GM19468 (cell line): ENCODE measurements around the gene TM4SF5.

Source experiments
- ATAC-seq: cut with Tn5 transposase; IDR thresholded peaks from one replicate; pipeline ENCODE4 v1.9.1; 2021; ENCODE audit warnings: mild to moderate bottlenecking, moderate library complexity, moderate number of reproducible peaks; ENCODE audit not compliant: unreplicated experiment; ENCODE audit errors: extremely low read depth

TM4SF5 gene

DNA sequence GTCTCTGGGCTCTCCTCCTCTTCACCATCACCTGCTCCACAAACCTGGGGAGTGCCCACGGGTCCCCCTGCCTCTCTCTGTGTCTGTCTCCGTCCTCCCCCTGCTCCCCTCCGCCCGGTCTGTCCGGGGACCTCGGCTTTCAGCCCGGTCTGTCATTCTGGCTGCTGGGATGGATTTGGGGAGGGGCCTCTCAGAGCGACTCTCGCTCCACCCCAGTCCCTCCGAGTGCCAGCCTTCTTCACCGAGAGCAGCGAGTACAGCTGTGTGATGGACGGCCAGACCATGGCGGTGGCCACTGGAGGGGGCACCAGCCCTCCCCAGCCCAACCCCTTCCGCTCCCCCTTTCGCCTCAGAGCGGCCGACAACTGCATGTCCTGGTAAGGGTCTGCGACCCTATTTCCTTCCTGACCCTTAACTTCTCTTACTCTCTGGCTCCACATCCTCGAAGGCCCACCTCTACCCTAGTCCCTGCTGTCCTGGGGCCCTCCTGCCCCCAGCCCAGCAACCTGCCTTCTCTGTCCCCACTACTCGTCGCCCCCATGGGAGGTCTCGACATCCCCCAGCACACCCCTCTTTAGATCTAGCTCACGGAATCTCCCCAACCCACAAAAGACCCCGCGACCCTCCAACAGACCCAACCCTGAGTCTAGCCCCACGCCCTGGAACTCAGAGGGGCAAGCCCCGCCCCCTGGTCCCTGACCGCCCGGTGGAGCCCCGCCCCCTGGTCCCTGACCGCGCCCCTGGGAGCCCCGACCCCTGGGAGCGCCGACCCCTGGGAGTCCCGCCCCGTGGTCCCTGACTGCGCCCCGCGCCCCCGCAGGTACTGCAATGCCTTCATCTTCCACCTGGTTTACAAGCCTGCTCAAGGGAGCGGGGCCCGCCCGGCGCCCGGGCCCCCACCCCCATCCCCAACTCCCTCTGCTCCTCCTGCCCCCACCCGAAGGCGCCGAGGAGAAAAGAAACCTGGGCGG lies 26.4 kb upstream of the TM4SF5 start:
- no peak for ATAC-seq

DNA sequence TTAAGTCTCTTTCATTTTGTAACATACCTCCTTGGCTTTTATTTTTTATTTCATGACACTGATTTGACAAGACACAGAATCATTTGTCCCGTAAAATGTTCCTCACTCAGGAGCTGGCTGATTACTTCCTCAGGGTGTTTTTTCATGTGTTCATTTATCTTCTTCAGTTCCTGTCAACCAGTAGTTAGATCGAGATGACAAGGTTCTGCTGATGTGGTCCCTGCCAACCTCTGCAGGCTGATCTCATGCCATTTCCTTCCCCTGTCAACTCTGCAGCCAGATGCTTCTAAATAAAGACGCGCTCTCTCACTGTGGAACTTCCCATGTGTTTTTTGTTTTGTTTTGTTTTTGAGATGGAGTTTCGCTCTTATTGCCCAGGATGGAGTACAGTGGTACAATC lies 23.8 kb upstream of the TM4SF5 start:
- ATAC-seq, result no peak

DNA sequence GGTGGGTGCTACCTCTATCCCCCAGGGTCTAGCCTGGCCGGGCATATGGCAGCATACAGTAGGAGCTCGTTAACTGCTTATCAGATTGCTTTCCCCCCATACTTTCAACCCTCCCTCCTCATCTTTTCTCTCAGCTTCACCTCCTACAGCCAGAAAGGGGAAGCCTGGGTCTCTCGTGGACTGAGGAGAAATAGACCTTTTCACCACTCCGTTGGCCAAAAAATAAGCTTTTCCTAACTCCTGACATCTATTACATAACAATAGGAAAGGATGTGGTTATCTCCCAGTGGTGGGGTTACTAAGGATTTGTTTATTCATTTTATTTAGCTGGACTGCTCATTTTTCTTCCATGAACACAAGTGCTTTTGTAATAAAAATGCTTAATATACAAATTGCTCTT lies 23.0 kb upstream of the TM4SF5 start:
- no peak for ATAC-seq

DNA sequence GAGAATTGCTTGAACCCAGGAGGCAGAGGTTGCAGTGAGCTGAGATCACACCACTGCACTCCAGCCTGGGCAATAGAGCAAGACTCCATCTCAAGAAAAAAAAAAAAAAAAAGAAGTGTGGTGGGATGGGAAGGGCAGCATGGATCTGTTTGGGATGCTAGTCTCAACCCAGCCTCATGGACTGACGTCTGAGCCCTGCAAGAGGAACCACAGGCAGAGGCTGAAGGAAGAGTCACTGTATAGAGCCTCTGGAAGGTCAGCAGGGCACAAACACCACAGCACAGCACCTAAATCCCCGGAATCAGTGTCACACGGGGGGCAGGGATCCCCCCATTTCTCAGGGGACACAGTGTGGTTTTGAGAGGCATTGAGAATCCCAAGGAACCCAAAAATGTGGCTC lies 21.1 kb upstream of the TM4SF5 start:
- ATAC-seq, result no peak

DNA sequence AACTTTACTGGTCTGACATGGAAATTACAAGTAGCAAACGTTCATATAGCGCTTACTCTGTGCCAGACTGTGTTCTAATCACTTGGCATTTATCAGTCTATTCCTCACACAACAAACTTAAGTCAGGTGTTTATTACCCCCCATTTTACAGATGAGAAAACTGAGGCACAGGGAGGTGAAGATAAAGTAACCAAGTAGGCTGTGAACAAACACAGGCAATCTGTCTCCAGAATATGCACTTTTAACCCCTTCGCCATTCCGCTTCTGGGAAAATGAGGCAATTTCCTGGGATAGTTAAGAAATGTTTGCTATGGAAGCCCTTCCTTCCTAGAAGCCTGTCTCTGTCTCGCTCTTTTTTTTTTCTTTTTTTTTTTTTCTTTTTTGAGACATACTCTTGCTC lies 19.8 kb upstream of the TM4SF5 start:
- no peak for ATAC-seq

DNA sequence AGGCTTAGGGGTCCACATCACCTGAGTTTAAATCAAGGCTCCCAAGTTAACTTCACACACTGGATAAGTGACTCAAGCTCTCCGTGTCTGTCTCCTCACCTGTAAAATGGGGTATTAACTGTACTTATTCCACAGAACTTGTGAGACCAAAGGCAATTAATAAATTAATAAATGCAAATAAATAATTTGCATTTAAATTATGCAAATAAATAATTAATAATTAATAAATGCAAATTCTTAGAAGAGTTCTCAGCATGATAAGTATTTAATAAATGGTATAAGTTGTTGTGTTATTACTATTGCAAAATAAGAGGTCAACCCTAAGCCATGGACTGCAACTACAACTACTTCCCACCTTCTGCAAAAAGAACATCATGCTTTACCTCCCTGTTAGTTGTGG lies 18.3 kb upstream of the TM4SF5 start:
- ATAC-seq, result no peak

DNA sequence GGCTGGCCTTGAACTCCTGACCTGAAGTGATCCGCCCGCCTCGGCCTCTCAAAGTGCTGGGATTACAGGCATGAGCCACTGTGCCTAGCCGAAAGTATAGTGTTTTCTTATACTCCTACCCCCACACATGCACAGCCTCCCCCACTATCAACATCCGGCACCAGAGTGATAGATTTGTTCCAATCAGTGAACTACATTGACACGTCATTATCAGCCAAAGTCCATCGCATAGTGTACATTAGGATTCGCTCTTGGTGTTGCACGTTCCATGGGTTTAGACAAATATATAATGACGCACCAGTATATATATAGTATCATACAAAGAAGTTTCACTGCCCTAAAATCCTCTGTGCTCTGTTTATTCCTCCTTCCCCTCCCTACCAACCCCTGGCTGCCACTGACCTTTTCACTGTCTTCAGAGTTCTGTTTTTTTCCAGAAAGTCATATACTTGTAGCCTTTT lies 11.9 kb upstream of the TM4SF5 start:
- no peak for ATAC-seq

DNA sequence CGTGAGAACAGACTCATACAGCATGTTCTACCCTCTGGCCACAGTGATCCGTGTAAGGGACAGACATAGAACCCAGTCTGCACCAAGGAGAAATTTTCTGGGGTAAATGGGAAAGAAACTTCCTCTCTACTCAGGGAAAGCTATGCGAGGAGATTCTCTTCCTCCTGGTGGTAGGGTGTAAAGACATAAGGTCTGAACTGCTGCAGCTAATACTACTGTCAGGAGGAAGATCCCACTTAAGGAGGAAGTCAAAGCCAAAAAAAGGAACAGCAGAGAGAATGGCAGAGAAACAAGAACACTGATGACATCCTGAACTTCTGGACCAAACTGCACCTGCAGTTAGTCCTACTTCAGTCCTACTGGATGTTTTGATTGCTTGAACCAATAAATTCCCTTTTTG lies 7.1 kb upstream of the TM4SF5 start:
- ATAC-seq, result no peak

DNA sequence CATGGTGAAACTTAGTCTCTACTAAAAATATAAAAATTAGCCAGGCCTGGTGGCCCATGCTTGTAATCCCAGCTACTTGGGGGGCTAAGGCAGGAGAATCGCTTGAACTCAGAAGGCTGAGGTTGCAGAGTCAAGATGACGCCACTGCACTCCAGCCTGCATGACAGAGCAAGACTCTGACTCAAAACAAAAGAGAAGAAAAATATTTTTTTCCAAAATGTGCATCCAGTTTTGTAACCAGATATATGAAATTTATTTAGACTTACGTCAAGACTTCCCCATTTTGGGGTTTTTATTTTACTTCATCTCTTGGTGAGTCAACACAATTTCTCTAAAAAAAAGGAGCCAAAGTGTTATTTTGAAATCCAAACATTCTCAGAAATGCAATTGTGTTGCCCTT lies 5.5 kb upstream of the TM4SF5 start:
- ATAC-seq, result no peak

DNA sequence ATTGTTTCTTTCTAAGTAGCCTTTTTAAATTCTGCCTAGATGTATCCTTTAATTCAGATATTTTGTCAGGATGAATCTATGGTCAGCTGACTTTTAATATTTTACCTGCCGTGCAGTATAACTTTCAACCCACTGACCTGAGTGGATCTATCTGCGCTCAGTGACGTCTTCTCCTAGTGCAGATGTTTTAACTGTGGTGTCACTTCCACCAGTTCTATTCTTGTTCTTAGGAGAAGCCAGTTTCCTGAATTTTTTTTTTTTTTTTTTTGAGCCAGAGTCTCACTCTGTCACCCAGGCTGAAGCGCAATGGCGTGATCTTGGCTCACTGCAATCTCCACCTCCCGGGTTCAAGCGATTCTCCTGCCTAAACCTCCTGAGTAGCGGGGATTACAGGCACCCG lies 5.0 kb upstream of the TM4SF5 start:
- no peak for ATAC-seq

DNA sequence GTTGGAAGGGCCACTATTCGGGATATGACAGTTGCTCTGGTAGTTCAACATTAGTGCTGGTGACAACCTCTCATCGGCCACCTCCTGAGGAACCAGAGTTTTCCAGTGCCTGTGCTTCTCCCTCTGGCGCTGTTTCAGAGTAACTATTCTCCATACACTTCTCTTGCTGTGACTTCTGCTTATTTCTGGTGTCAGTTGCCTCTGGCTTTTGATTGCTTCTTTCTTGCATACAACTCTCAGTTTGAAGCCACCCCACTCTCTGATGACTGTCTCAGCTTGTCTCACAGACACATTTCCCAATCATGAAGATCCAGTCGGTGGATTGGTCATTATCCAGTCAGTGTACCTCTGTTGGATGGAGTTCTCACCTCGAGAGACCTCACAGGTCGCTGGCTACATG lies 3.4 kb upstream of the TM4SF5 start:
- no peak for ATAC-seq

DNA sequence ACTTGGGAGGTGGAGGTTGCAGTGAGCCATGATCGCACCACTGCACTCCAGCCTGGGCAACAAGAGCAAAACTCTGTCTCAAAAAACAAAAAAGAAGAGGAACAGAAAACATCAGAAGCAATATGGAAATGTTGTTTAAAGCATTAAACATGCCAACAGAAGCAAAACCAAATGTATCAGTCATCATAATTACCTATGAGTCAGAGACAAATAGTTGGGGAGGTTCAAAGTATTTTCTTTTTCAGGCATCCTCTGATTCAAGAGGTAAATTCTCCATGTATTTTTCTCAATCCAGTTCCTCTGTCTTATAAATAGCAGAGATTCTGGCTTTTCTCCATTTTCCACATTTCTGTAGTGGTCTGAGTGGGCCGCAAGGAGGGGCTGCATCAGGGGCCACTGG lies 2.1 kb upstream of the TM4SF5 start:
- ATAC-seq, result no peak

DNA sequence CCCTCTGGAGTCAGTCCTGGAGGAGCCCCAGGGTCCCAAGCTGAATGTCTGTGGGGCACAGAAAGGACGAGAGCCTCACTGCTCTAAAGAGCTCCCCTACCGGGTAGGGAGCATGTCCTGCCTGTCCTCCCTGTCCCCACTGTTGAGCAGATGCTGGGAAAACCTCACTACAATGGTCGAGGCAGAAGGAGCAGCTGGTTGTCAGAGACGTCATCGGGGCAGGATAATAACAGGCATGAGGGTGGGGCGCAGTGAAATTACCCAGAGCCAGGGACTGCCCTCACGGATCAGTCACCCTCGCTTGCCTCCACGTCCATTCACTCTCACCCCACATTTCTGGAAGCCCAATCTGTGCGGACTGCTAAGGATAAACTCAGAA lies 538 bp downstream of the TM4SF5 start:
- ATAC-seq, result no peak

DNA sequence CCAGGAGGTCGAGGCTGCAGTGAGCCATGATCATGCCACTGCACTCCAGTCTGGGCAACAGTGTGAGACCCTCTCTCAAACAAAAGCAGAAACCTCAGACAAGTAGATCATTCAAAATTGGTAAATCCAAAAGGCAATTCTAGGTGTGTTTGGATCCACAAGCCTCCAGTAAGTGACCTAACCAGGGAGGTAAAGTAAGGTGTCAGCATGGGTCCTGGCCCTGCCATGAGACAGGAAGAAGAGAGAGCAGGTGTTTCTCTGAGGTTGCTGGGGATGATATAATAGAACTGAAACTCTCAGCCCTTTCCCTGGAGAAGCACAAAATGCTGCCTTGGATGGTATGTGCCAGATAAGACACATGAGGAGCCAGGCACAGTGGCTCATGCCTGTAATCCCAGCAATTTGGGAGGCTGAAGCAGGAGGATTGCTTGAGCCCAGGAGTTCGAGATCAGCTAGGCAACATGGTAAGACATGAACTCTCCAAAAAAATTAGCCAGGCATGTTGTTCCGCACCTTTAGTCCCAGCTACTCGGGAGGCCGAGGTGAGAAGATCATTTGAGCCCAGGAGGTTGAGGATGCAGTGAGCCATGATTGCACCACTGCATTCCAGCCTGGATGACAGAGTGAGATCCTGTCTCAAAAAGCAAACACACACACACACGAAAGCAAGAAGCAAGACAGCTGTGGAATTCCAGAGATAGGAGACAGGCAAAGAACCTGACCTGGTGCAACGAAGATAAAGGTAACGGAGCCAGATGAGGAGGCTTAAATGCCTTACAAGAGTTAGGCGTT lies 6.5 kb downstream of the TM4SF5 start:
- no peak for ATAC-seq

DNA sequence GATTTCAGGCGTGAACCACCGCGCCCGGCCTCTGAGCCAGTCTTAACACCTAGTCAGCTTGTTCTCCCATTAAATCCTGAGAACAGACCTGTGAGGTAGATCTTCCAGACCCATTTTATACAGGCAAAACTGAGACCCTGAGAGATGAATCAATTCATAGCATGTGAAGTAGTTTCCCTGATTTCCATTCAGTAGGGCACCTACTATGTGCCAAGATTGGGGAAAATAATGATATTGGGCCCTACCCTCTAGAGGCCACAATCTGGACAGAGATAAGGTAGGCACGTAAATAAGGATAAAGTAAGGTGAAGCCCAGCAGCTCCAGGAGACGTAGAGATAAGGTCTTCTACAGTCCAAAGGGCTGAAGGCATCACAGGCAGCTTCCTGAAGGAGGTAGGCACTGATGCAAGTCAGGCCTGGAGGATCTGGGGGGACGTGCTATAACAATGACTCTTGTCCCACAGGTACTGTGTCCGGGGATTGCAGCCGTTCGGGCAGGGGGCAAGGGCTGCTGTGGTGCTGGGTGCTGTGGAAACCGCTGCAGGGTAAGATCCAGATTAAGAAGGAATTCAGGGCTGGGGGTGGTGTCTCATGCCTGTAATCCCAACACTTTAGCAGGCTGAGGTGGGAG lies 8.8 kb downstream of the TM4SF5 start:
- ATAC-seq, result no peak

DNA sequence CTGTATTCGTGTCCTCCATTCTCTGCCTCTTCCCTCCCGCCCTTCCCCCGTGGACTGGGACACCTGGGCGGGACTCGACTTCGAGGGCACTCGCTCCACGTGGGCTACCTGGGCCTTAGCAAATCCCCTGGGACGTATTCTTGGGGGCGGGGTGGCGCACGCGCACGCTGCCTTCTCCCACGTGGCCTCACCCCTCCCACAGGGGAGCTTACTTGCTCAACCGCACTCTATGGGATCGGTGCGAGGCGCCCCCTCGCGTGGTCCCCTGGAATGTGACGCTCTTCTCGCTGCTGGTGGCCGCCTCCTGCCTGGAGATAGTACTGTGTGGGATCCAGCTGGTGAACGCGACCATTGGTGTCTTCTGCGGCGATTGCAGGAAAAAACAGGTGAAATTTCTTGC lies 11.0 kb downstream of the TM4SF5 start:
- no peak for ATAC-seq

DNA sequence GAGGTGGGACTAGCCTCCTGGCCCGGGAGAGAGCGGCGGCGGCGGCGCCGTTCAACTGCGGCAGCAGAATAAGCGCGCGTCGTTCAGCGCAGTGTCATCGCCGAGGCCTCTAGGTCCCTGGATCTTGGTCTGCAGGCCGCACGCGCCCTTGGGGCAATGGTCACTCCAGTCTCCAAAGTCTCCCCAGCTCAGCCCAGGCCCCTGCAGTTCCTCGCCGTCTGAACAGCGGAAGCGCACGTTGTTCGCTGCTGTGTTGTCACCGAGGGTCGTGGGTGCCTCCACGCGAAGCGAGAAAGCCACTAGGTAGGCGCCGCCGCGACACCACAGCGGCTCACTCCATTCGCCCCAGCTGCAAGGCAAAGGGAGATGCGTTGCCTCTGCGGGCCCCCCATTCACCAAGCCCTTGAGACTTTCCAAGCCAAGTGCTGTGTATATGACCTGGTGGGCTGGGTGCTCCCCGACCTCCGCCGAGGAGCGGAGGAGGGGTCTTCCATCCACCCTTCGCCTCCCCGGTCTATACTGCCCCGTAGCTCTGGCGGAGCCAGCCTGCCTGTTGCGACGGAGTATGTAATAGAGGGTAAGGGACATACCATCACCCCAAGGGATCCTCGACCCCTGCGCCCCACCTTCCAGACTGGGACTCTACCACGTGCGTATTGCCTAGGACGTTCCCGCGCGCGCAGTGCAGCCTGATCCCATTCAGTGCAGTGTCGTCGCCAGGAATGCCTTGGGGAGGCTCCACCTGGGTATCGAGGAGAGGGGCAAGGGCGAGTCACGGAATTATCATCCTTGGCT lies 13.8 kb downstream of the TM4SF5 start:
- ATAC-seq, result no peak

DNA sequence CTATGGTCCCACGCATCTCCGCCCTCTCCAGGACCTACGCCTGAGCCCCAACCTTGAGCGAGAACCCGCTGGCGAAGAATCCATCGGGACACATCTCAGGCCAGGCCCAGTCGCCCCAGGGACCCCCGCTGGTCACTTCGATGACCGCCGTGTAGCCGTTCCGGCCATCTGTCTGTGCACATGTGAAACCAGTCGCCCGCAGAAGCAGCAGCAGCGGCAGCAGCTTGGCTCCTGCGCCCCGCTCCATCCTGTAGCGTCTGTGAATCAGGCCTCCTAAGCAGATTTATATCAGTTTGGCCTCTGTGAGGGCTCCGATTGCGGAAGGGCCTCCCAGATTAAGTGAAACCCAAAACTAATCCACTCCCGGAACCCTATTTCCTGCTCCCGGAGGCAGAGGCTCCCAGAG lies 14.4 kb downstream of the TM4SF5 start, which contains the start of gene VMO1:
VMO1 (minus strand) TSS at position 259 of the 406 bp plus-strand sequence; CDS start at position 247, 12 bp downstream.
- no peak for ATAC-seq

DNA sequence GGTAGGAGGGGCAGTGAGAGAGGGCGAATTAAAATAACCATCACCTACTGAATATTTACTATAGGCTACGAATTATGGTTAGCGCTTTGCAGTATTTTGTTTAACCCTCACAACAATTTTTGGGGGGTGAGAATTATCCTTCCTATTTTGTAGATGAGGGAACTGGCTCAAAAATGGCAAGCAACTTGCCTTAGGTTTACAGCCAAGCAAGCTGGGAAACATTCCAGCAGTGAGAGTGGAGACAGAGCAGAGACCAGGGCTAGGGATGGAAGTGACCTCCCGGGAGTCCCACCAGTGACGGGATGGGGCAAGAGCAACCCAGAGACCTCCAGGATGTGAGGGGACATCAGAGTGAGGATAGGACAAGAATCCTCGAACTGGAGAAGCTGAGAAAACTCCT lies 14.8 kb downstream of the TM4SF5 start:
- ATAC-seq, result no peak
